GM06990 (cell line): ENCODE measurements around the gene PCID2.
"Not testable (repeated sequence)": the region's sequence is repeated elsewhere in the genome, so short reads cannot be mapped to it uniquely, and the experiment has no call there.

Source experiments
- DNase-seq: peaks from one replicate; pipeline ENCODE4 v3.0.0-alpha.2; 2011; ENCODE audit not compliant: insufficient read length; ENCODE audit errors: extremely low read depth
- H3K27me3 ChIP-seq: replicated peaks from 2 replicates; pipeline ENCODE4 v1.6.0; 2011; ENCODE audit warnings: low read length; ENCODE audit not compliant: control insufficient read depth, insufficient read depth
- H3K36me3 ChIP-seq: 2 replicates; pipeline ENCODE4 v1.5.1; 2011; ENCODE audit warnings: low read length; ENCODE audit not compliant: control insufficient read depth, insufficient read depth
- H3K4me3 ChIP-seq: replicated peaks from 2 replicates; pipeline ENCODE4 v1.5.1; 2011; ENCODE audit warnings: low read depth, mild to moderate bottlenecking, control low read depth, low read length
- CTCF ChIP-seq: IDR thresholded peaks from 2 replicates; pipeline ENCODE4 v1.5.1; 2011; ENCODE audit warnings: low read length, control low read depth, mild to moderate bottlenecking, inconsistent platforms; ENCODE audit not compliant: insufficient read depth, poor library complexity, severe bottlenecking

Gene PCID2

DNA sequence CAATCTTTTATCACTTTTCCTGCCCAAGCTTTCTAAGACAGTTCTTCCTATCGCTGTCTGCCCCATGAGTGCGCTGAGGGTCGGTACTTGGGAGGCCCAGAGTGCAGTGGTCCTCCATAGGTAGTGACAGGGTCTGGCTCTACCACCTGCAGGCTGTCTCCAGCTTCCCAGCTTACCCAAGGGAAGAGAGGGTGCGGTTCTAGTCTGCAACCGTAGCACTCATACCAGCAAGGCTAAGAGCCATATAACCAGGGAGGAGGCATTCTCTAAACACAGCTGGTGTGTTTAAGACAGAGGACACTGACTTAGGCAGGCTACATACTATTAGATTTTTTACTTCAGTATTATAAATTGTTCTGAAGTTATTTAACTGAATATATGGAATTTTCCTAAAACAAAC, 41.8 kb downstream of the PCID2 start:
- no peaks in the 10 kb centered on the region for H3K27me3 ChIP-seq
- peaks cover 2% of the 10 kb centered on the region; the same call in 1 of the 2 replicates for H3K36me3 ChIP-seq
- no peak overlapping the region for H3K4me3 ChIP-seq
- no peak for TF ChIP-seq CTCF
- DNase-seq = no peak

GRCh38 chr13:113166266-113166665, 42.2 kb downstream of the PCID2 start:
- no peak for DNase-seq

DNA sequence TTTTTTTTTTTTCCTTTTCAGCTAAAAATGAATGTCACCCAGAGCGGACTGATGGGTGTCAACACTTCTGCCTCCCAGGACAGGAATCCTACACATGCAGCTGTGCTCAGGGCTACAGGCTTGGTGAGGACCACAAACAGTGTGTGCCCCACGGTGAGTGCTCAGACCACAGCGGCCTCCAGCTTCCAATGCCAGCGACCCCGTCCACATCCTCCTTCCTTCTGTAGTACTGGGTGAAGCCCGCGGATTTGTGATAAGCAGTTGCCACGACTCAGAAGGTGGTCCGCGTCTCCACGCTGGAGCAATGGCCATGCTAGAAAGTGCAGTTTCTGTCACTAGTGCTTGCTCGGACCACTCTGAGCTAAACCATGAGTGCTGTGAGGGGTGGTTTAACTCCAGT, 44.0 kb downstream of the PCID2 start:
- Histone ChIP-seq H3K36me3 (0 out of 2 replicates have a peak, but pooled peaks cover under 1% of the 10 kb centered on the region), H3K4me3 (no peak overlapping the region), H3K27me3 (no peaks in the 10 kb centered on the region)
- no peak for TF ChIP-seq CTCF
- no peak for DNase-seq

More at GRCh38 chr13:113166266-113166665, 42.2 kb downstream of the PCID2 start:
- Histone ChIP-seq H3K27me3 (no peaks in the 10 kb centered on the region), H3K4me3 (no peak overlapping the region), H3K36me3 (peaks cover 2% of the 10 kb centered on the region; the same call in 1 of the 2 replicates)
- TF ChIP-seq CTCF = no peak

GRCh38 chr13:113162783-113163685, 45.4 kb downstream of the PCID2 start:
- no peak overlapping the region for H3K4me3 ChIP-seq
- no peaks in the 10 kb centered on the region for H3K36me3 ChIP-seq
- TF ChIP-seq CTCF = no peak
- no peak for DNase-seq
- H3K27me3 ChIP-seq = no peaks in the 10 kb centered on the region

DNA sequence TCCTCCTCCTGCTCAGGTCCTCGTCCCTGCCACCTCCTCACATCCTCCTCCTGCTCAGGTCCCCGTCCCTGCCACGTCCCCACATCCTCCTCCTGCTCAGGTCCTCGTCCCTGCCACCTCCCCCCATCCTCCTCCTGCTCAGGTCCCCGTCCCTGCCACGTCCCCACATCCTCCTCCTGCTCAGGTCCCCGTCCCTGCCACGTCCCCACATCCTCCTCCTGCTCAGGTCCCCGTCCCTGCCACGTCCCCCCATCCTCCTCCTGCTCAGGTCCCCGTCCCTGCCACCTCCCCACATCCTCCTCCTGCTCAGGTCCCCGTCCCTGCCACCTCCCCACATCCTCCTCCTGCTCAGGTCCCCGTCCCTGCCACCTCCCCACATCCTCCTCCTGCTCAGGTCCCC, 46.5 kb downstream of the PCID2 start:
- DNase-seq, H3K36me3 ChIP-seq, H3K4me3 ChIP-seq, H3K27me3 ChIP-seq: not testable (repeated sequence)

DNA sequence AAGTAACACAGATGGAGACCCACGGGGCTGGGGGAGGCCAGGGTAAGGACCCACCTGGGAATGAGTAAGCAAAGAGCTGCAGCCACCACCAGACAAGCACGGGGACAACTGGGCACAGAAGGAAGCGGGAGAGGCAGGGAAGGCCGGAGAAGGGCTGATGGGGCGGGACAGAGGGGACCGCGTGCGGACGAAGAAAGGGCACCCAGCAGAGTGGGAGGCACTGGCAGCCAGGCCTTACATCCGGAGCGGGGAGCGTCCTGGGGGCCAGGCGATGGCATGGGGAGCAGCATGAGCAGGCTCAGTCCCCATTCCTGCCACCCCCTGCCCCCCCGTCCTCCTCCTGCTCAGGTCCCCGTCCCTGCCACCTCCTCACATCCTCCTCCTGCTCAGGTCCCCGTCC, 47.0 kb downstream of the PCID2 start:
- no peaks in the 10 kb centered on the region; the same call in 1 of the 2 replicates for H3K27me3 ChIP-seq
- H3K4me3 ChIP-seq = no peak overlapping the region
- no peaks in the 10 kb centered on the region for H3K36me3 ChIP-seq
- DNase-seq = no peak
- TF ChIP-seq CTCF = no peak
